Neuronal stem cell (in vitro differentiated cells): ENCODE results near the gene WDR36. TPM values are rescaled to one million over a fixed set of nuclear protein-coding genes. Genes with fewer than 3 reads are reported as not detected.

Experiments
- DNase-seq: peaks from one replicate; pipeline ENCODE4 v3.0.0-alpha.2; 2013; ENCODE audit warnings: low spot score
- H2AFZ ChIP-seq: one replicate; pipeline ENCODE4 v1.6.1; 2013; ENCODE audit warnings: mild to moderate bottlenecking, low read length, inconsistent platforms
- H2AK5ac ChIP-seq: 2 replicates; pipeline ENCODE4 v1.6.1; 2013; ENCODE audit warnings: low read depth, mild to moderate bottlenecking, inconsistent platforms, low read length, moderate library complexity, mixed read lengths
- H2BK120ac ChIP-seq: 2 replicates; pipeline ENCODE4 v1.6.1; 2013; ENCODE audit warnings: low read depth, mild to moderate bottlenecking, inconsistent platforms, low read length, moderate library complexity, mixed read lengths
- H2BK12ac ChIP-seq: one replicate; pipeline ENCODE4 v1.6.1; 2013; ENCODE audit warnings: low read length, inconsistent platforms
- H2BK15ac ChIP-seq: 2 replicates; pipeline ENCODE4 v1.6.1; 2013; ENCODE audit warnings: mild to moderate bottlenecking, low read length, inconsistent platforms, mixed read lengths
- H2BK5ac ChIP-seq: one replicate; pipeline ENCODE4 v1.6.1; 2013; ENCODE audit warnings: inconsistent platforms, mild to moderate bottlenecking, low read length, moderate library complexity
- H3K14ac ChIP-seq: one replicate; pipeline ENCODE4 v1.6.1; 2013; ENCODE audit warnings: low read length, inconsistent platforms
- H3K18ac ChIP-seq: 2 replicates; pipeline ENCODE4 v1.6.1; 2013; ENCODE audit warnings: low read length, inconsistent platforms
- H3K23ac ChIP-seq: 2 replicates; pipeline ENCODE4 v1.6.1; 2013; ENCODE audit warnings: low read depth, mild to moderate bottlenecking, mixed read lengths, low read length, inconsistent platforms; ENCODE audit not compliant: poor library complexity
- H3K27ac ChIP-seq: replicated peaks from 3 replicates; pipeline ENCODE4 v1.5.1; 2013; ENCODE audit warnings: low read length, inconsistent platforms
- H3K27me3 ChIP-seq, 3 experiments: 2 replicates each; pipeline ENCODE4 v1.6.1; 2013; ENCODE audit warnings: low read length in 3 of 3, mild to moderate bottlenecking in 2 of 3, inconsistent platforms in 1 of 3, low read depth in 1 of 3, mixed read lengths in 1 of 3, moderate library complexity in 1 of 3; ENCODE audit not compliant: control insufficient read depth in 3 of 3, insufficient read depth in 3 of 3
- H3K36me3 ChIP-seq, 2 donors: replicated peaks in 1 of 2; 2 replicates each; pipeline ENCODE4 v1.6.1; 2013; ENCODE audit warnings: low read length in 2 of 2; ENCODE audit not compliant: control insufficient read depth in 2 of 2, insufficient read depth in 2 of 2
- H3K4ac ChIP-seq: 2 replicates; pipeline ENCODE4 v1.6.1; 2013; ENCODE audit warnings: inconsistent platforms, mild to moderate bottlenecking, low read length, moderate library complexity
- H3K4me1 ChIP-seq, 2 donors: 1 replicate in 1 of 2; 2 replicates in 1 of 2; pipeline ENCODE4 v1.6.1; 2013; ENCODE audit warnings: low read length in 2 of 2, low read depth in 1 of 2; ENCODE audit not compliant: control insufficient read depth in 2 of 2, insufficient read depth in 1 of 2
- H3K4me2 ChIP-seq: one replicate; pipeline ENCODE4 v1.6.1; 2013; ENCODE audit warnings: mild to moderate bottlenecking, low read length, inconsistent platforms; ENCODE audit not compliant: insufficient read depth, poor library complexity, severe bottlenecking
- H3K4me3 ChIP-seq, 2 donors: 2 replicates each; pipeline ENCODE4 v1.5.1; 2013; ENCODE audit warnings: low read length in 2 of 2, mild to moderate bottlenecking in 2 of 2, inconsistent platforms in 1 of 2, moderate library complexity in 1 of 2
- H3K79me1 ChIP-seq: one replicate; pipeline ENCODE4 v1.6.1; 2013; ENCODE audit warnings: low read depth, mild to moderate bottlenecking, inconsistent platforms, low read length, moderate library complexity
- H3K9ac ChIP-seq: one replicate; pipeline ENCODE4 v1.6.1; 2013; ENCODE audit warnings: mild to moderate bottlenecking, low read depth, low read length, inconsistent platforms; ENCODE audit not compliant: poor library complexity
- H3K9me3 ChIP-seq, 2 donors: replicated peaks in 1 of 2; 2 replicates each; pipeline versions ENCODE3 to v1.6.1; 2013; ENCODE audit warnings: low read length in 2 of 2, mild to moderate bottlenecking in 2 of 2, inconsistent platforms in 1 of 2, low read depth in 1 of 2, mixed read lengths in 1 of 2, moderate library complexity in 1 of 2; ENCODE audit not compliant: control insufficient read depth in 2 of 2, insufficient read depth in 1 of 2
- H4K8ac ChIP-seq: one replicate; pipeline ENCODE4 v1.6.1; 2013; ENCODE audit warnings: low read depth, mild to moderate bottlenecking, inconsistent platforms, low read length, moderate library complexity
- H4K91ac ChIP-seq: one replicate; pipeline ENCODE4 v1.6.1; 2013; ENCODE audit warnings: low read length, low read depth, mild to moderate bottlenecking, inconsistent platforms; ENCODE audit not compliant: poor library complexity
- WGBS, 2 donors: extraction: QIAGEN DNeasy Blood & Tissue Kit; methylation state at CpG; one replicate each; pipeline ENCODE4 v1.1.7; 2013; ENCODE audit warnings: missing lambda C conversion rate in 2 of 2, mixed read lengths in 1 of 2; ENCODE audit not compliant: insufficient read length in 2 of 2, insufficient replicate concordance in 1 of 2; ENCODE audit errors: extremely low coverage in 2 of 2; 5-methylcytosine and 5-hydroxymethylcytosine counted together
- polyA plus RNA-seq, 2 experiments: library from polyadenylated mRNA; stranded (reverse); fragments of 200-250 nt; gene quantifications; one replicate each; pipeline ENCODE4 v1.2.3, GENCODE V29; 2013

Gene WDR36
- 12.6 TPM for polyA plus RNA-seq (2013, experiment 1 of 2)
- 13.5 TPM for polyA plus RNA-seq (2013, experiment 2 of 2)

GRCh38 chr5:111092062-111092853 is at the start of gene WDR36:
WDR36 (plus strand) TSS chr5:111092348; CDS start chr5:111092457, 109 bp downstream.
- Histone ChIP-seq H2BK5ac (peak within 1 kb of the TSS; percentile 69), H3K79me1 (no peaks in the 10 kb centered on the region), H4K8ac (peak within 1 kb of the TSS; percentile 72), H3K9ac (peak within 1 kb of the TSS; percentile 79), H3K4ac (no peak within 1 kb of the TSS), H2BK120ac (no peak within 1 kb of the TSS), H3K36me3 (peaks cover 0 to 30% of the 10 kb centered on the region in 2 donors), H4K91ac (peak within 1 kb of the TSS; percentile 77), H3K23ac (peak within 1 kb of the TSS; percentile 4), H2BK12ac (no peak within 1 kb of the TSS), H2AFZ (peak within 1 kb of the TSS; percentile 94), H3K4me3 (peak within 1 kb of the TSS; percentile 70 to 96), H2AK5ac (no peak within 1 kb of the TSS), H3K27ac (peak within 1 kb of the TSS; percentile 34), H3K9me3 (peaks cover 3 to 9% of the 10 kb centered on the region in 2 donors), H2BK15ac (no peak within 1 kb of the TSS), H3K18ac (peak within 1 kb of the TSS; percentile 87), H3K4me1 (peaks cover 0 to 9% of the 10 kb centered on the region in 2 donors), H3K14ac (peak within 1 kb of the TSS; percentile 47), H3K4me2 (peak within 1 kb of the TSS; percentile 89), H3K27me3 (no peaks in the 10 kb centered on the region)
- DNase-seq: peak; percentile 90
- WGBS, 2 donors: no CpG with 5 or more reads among the region's 50 CpGs

GRCh38 chr5:111043712-111044506 is 48.2 kb upstream of the WDR36 start:
- Histone ChIP-seq H3K9ac (no peak overlapping the region), H2BK15ac (no peak overlapping the region), H2AK5ac (no peak overlapping the region), H3K4me1 (peaks cover 0 to 2% of the 10 kb centered on the region in 2 donors), H3K27ac (no peak overlapping the region), H3K4me3 (no peak overlapping the region), H3K27me3 (no peaks in the 10 kb centered on the region), H3K9me3 (no peaks in the 10 kb centered on the region), H2BK12ac (no peak overlapping the region), H4K8ac (no peak overlapping the region), H2BK120ac (no peak overlapping the region), H3K14ac (no peak overlapping the region), H3K4ac (no peak overlapping the region), H2BK5ac (no peak overlapping the region), H4K91ac (no peak overlapping the region), H3K79me1 (no peaks in the 10 kb centered on the region), H3K4me2 (no peak overlapping the region), H2AFZ (no peak overlapping the region), H3K36me3 (no peaks in the 10 kb centered on the region), H3K18ac (no peak overlapping the region), H3K23ac (no peak overlapping the region)
- DNase-seq: no peak
- WGBS, 2 donors: no CpG with 5 or more reads among the region's 5 CpGs

- Histone ChIP-seq H4K91ac (no peak overlapping the region), H3K36me3 (no peaks in the 10 kb centered on the region), H3K4me2 (no peak overlapping the region), H3K18ac (no peak overlapping the region), H3K4ac (no peak overlapping the region), H2BK120ac (no peak overlapping the region), H3K27ac (no peak overlapping the region), H2BK12ac (no peak overlapping the region), H2BK15ac (no peak overlapping the region), H2AK5ac (no peak overlapping the region), H3K9ac (no peak overlapping the region), H3K14ac (no peak overlapping the region), H3K79me1 (no peaks in the 10 kb centered on the region), H3K27me3 (no peaks in the 10 kb centered on the region), H3K23ac (no peak overlapping the region), H3K9me3 (no peaks in the 10 kb centered on the region), H2BK5ac (no peak overlapping the region), H3K4me1 (peaks cover 0 to 1% of the 10 kb centered on the region in 2 donors), H4K8ac (no peak overlapping the region), H2AFZ (no peak overlapping the region), H3K4me3 (no peak overlapping the region)
- no peak for DNase-seq
Measured at GRCh38 chr5:111058064-111058463, 34.1 kb upstream of the WDR36 start.

GRCh38 chr5:111060169-111060568 is 32.0 kb upstream of the WDR36 start:
- no CpG with 5 or more reads among the region's 2 CpGs for WGBS, 2 donors
- Histone ChIP-seq H3K79me1 (no peaks in the 10 kb centered on the region), H2AK5ac (no peak overlapping the region), H3K4me2 (no peak overlapping the region), H3K4me1 (peaks cover 0 to 1% of the 10 kb centered on the region in 2 donors), H3K18ac (no peak overlapping the region), H3K27ac (no peak overlapping the region), H2BK120ac (no peak overlapping the region), H3K9me3 (no peaks in the 10 kb centered on the region), H3K23ac (no peak overlapping the region), H4K91ac (no peak overlapping the region), H3K14ac (no peak overlapping the region), H2BK12ac (no peak overlapping the region), H3K36me3 (no peaks in the 10 kb centered on the region), H2BK5ac (no peak overlapping the region), H3K9ac (no peak overlapping the region), H4K8ac (no peak overlapping the region), H3K27me3 (no peaks in the 10 kb centered on the region), H3K4me3 (no peak overlapping the region), H2BK15ac (no peak overlapping the region), H2AFZ (no peak overlapping the region), H3K4ac (no peak overlapping the region)
- DNase-seq: no peak
